ENCODE data around the gene KCTD4.

Gene KCTD4

GRCh38 chr13:45162821-45163220 lies 38.0 kb downstream of the KCTD4 start (continued):
- TF ChIP-seq ZNF148 (tag by site-specific recombination; IDR thresholded peaks at IDR 0.05; ENCODE audit: borderline replicate concordance), result no peak

GRCh38 chr13:45162194-45162593 lies 38.7 kb downstream of the KCTD4 start:
- no peak overlapping the region for H3K4me3 ChIP-seq (ENCODE audit: low read depth, low read length)
- H3K9me3 ChIP-seq (ENCODE audit: control insufficient read depth, insufficient read depth, low read depth, low read length), result no peaks in the 10 kb centered on the region
- TF ChIP-seq ZNF610 (tag by site-specific recombination; IDR thresholded peaks at IDR 0.05; ENCODE audit: borderline replicate concordance) (no peak), ZNF521 (tag by site-specific recombination; IDR thresholded peaks at IDR 0.05) (no peak), ZBTB1 (tag by site-specific recombination; IDR thresholded peaks at IDR 0.05) (no peak), ZFP3 (tag by site-specific recombination; IDR thresholded peaks at IDR 0.05; ENCODE audit: low read depth) (no peak), ZNF585B (tag by site-specific recombination; IDR thresholded peaks at IDR 0.05) (no peak), KLF10 (tag by site-specific recombination; IDR thresholded peaks at IDR 0.05) (no peak), ZNF704 (tag by site-specific recombination; IDR thresholded peaks at IDR 0.05) (no peak), ZNF830 (tag by site-specific recombination; IDR thresholded peaks at IDR 0.05; ENCODE audit: low read depth) (no peak), ZNF791 (tag by site-specific recombination; IDR thresholded peaks at IDR 0.05) (no peak), EGR2 (tag by site-specific recombination; IDR thresholded peaks at IDR 0.05; ENCODE audit: low read depth) (no peak)
- H3K27ac ChIP-seq (ENCODE audit: extremely low read depth, low read depth, low read length), result no peak overlapping the region
- H3K4me1 ChIP-seq (ENCODE audit: control insufficient read depth, insufficient read depth, low read length), result peaks cover 2% of the 10 kb centered on the region; the same call in 1 of the 2 replicates
- H3K36me3 ChIP-seq (ENCODE audit: control insufficient read depth in 2 of 2, insufficient read depth in 1 of 2, low read length in 2 of 2), result no peaks in the 10 kb centered on the region; a peak in 1 of 3 replicates
- ChIA-PET POLR2A (interaction anchor here (0.9 kb wide), 1 partner anchor 17 kb away, joined by 3 read pairs; no protein-coding TSS in a partner anchor), CTCF (interaction anchor here (0.6 to 1.3 kb wide), 4 partner anchors 12 to 118 kb away, joined by 3 read pairs; no protein-coding TSS in a partner anchor)

- POLR2A ChIA-PET, result no interaction called here
- no peak overlapping the region for H3K4me3 ChIP-seq (ENCODE audit: low read depth, low read length)
- TF ChIP-seq ZXDB (tag by site-specific recombination; IDR thresholded peaks at IDR 0.05), result no peak
- TF ChIP-seq ZNF335 (tag by site-specific recombination; conservative IDR thresholded peaks at IDR 0.05), result no peak
- TF ChIP-seq ZNF155 (tag by site-specific recombination; IDR thresholded peaks at IDR 0.05), result no peak
- TF ChIP-seq ZNF292 (tag by site-specific recombination; IDR thresholded peaks at IDR 0.05; ENCODE audit: borderline replicate concordance, low read depth), result no peak
- TF ChIP-seq ZFP69B (tag by site-specific recombination; IDR thresholded peaks at IDR 0.05), result no peak
- no peak for TF ChIP-seq ZNF792 (tag by site-specific recombination; IDR thresholded peaks at IDR 0.05)
- no peak for TF ChIP-seq ATF2 (tag by site-specific recombination; IDR thresholded peaks at IDR 0.05; ENCODE audit: low read depth)
- no peak for TF ChIP-seq GFI1B (tag by site-specific recombination; IDR thresholded peaks at IDR 0.05)
- no peak for TF ChIP-seq ZNF280C (tag by site-specific recombination; IDR thresholded peaks at IDR 0.05)
- no peak for TF ChIP-seq ZFHX2 (tag by site-specific recombination; conservative IDR thresholded peaks at IDR 0.05)
- no peak for TF ChIP-seq ZNF645 (tag by site-specific recombination; IDR thresholded peaks at IDR 0.05)
- no peak for TF ChIP-seq ZNF529 (tag by site-specific recombination; IDR thresholded peaks at IDR 0.05; ENCODE audit: insufficient replicate concordance)
- TF ChIP-seq ZSCAN30 (tag by site-specific recombination; IDR thresholded peaks at IDR 0.05), result no peak
- no peak for TF ChIP-seq ZNF747 (tag by site-specific recombination; IDR thresholded peaks at IDR 0.05)
Observed at GRCh38 chr13:45156565-45157361, 44.1 kb downstream of the KCTD4 start.

More at GRCh38 chr13:45156565-45157361, 44.1 kb downstream of the KCTD4 start:
- no peaks in the 10 kb centered on the region for H3K9me3 ChIP-seq (ENCODE audit: control insufficient read depth, insufficient read depth, low read depth, low read length)
- H3K36me3 ChIP-seq (ENCODE audit: control insufficient read depth in 2 of 2, insufficient read depth in 1 of 2, low read length in 2 of 2), result peaks cover 0 to 4% of the 10 kb centered on the region in 2 experiments; a peak in 2 of 3 replicates
- H3K4me1 ChIP-seq (ENCODE audit: control insufficient read depth, insufficient read depth, low read length), result no peaks in the 10 kb centered on the region
- H3K27ac ChIP-seq (ENCODE audit: extremely low read depth, low read depth, low read length), result no peak overlapping the region
- CTCF ChIA-PET, result interaction anchor here (1.0 kb wide), 1 partner anchor 37 kb away, joined by 3 read pairs; no protein-coding TSS in a partner anchor
